ENCODE measurements around the gene TSTD2. TPM values are rescaled to one million over a fixed set of nuclear protein-coding genes. Genes with fewer than 3 reads are reported as not detected.
"Not testable (repeated sequence)": the region's sequence is repeated elsewhere in the genome, so short reads cannot be mapped to it uniquely, and the experiment has no call there.

Gene TSTD2
- polyA plus RNA-seq, 3 donors, result 30.3 to 43.0 (median 32.2) TPM

DNA sequence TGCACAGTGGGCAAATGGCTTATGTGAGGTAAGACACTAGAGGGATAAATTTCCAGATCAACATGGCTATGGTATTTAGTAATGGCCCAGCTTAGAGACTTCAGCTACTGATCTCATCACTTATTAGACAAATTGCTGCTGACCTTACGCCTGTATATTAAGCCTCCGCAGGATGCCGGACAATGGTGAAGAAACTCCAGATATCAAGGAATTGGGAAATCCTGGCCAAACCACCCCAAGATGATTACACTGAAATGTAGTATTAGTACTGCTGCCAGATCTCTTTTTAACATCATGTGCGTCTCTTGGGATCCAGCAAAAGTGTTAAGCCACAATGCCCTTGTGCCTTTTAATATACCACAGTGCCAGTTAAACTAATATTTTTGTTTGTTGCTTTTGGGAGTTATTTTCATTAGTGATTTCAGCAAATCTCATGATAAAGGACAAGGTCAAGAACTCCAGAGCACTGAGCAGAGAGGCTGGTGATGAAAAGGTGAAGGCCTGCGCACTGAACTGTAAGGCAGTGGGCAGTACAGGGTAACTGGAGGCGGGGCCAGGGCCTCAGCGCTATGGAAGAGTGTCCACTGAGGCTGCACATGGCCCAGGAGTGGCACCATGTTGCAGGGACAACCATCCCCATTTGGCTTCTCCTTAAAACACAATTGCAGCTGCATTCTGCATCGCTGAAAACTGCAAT lies 32.5 kb downstream of the TSTD2 start:
- DNase-seq (ENCODE audit: extremely low read depth in 1 of 11, low read depth in 9 of 11, low spot score in 4 of 11), result no peak

DNA sequence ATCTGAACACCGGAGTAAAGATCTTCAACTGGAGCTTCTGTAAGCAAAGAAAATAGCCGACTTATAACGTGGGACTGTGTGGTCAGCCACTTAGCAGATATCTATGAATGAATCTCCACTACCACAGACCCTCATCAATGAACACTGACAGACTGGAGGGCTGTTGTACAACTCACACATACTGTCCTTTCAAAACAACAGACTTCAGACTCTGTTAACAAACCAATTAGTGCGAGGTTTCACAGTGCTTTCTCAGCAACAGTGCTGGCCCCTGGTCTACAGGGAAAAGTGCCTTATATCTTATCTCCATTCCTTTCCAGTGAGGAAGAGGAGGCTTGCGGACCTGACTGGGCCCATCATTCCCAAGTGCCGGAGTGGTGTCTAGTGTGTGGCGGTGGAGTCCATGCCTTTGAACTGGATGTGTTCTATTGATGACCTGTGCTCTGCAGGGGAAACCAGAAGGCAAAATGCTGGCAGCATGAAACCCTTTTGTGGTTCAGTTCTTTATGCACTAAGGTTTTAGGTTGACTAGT lies 33.8 kb downstream of the TSTD2 start:
- no peak for DNase-seq (ENCODE audit: extremely low read depth in 1 of 11, low read depth in 9 of 11, low spot score in 4 of 11)

DNA sequence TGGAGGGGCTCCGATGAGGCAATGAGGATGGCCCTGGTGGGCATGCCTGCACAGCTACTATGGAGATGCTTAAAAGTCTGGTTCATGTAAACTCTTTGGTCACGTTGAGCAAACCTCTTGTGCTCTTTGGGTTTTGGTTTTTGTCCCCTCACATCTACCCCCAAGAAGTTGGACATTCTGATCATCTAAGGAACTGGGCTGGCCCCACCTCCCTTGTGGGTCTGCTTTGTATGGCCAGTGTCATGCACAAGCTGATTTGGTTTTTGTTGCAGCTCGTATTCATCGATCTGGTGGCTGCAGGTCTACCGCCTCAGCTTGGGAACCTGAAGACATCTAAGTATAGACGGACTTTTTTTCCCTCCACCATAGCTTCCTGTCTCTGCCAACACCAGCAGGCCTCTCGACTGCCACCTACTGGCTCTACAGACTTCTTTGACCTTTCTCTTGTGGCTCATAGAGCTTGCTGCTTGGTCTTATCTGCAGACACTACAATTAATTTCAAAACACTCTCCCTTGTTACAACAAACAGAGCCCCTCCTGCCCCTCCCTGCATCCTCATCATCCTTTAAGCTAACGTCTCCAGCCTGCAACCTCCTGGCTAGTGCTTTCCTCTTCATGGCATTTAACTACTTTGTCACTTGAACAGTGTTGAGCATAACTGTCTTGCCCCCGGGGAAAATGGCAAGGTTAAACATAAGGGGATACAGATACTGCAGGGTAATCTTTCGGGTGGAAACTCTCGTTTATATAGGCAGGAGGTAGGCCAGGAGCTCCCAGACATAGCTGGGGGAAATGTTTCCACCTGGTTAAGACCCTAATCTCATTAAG lies 34.5 kb downstream of the TSTD2 start:
- DNase-seq (ENCODE audit: extremely low read depth in 1 of 11, low read depth in 9 of 11, low spot score in 4 of 11), result peak; percentile 46 to 76 (median 64)

DNA sequence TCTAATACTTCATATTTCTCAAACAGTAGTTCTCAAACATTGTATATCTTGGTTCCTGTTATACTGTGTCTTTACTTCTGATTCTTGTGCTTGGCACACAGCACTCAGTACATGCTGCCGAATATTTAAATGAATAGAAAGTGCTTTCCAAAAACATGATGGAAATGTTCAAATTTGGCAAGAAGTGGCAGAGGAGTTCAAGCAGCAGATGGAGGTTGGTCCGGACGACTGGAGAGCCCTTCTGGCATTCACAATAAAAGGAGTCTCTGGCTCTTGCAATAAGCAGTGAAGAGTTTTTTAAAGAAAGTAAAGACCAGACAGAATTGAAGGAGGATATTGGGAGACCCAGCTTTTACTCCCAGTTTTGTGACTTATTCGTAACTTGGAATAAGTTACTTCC lies 36.3 kb downstream of the TSTD2 start:
- DNase-seq (ENCODE audit: extremely low read depth in 1 of 11, low read depth in 9 of 11, low spot score in 4 of 11), result no peak

DNA sequence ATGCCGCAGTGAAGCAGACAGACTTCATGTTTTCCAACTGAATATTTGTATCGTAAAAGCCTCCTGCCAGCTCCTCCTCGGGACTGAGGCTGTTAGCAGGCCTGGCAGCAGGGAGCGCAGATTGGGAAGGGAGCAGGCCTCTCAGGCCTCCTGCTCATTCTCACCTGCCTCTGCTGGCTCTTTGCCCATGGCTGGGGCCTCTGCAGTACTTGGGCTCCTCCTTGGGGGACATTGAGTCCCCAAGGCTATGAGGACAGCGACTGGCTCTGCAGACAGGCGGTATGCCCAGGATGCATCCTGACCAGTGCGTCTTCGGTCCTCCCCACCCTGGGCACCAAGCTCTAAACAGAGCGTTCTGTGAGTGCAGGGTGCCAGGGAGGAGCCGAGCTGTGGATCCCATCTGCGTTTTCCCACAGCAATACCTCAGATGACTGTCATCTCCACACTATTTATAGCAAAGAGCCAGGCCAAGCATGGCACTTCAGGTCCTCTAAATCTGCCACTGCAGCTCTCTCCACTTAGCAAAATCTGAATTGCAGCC lies 38.7 kb downstream of the TSTD2 start:
- no peak for DNase-seq (ENCODE audit: extremely low read depth in 1 of 11, low read depth in 9 of 11, low spot score in 4 of 11)

DNA sequence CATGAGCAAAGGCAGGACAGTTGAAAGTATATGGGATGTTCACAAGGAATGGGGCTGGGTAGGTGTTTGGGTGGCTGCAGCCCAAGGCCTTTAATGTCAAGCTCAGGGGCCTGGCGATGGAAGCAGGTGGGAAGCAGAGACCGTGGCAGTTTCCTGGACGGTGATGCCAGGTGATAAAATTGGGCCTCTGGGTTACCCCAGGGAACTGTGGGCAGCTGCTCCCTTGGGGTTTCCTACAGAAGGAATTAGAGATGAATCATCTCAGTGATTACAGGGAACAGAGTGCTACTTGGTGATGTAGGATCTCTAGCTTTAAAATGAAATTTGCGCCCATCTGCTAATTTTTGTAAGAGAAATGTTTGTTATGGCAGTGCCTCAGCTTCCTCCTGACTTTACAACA lies 39.2 kb downstream of the TSTD2 start:
- no peak for DNase-seq (ENCODE audit: extremely low read depth in 1 of 11, low read depth in 9 of 11, low spot score in 4 of 11)

DNA sequence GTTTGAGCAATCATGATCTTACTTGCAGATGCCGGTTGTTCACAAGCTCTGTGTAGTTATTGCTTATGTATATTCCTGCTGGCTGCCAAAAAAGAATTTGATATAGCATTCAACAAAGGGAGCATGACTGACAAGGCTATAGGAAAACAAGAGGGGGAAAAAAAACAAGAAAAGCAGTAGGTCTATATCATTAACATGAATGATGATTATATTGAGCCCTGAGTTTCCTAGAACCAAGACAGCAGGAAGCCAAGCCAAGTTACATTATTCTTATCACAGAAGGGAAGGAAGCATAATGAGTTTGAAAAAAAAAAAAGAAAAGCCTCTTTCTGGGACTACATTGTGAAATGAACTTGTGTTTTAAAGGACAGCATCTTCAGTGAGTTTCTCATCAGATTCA lies 41.0 kb downstream of the TSTD2 start:
- DNase-seq (ENCODE audit: extremely low read depth in 1 of 11, low read depth in 9 of 11, low spot score in 4 of 11), result no peak

DNA sequence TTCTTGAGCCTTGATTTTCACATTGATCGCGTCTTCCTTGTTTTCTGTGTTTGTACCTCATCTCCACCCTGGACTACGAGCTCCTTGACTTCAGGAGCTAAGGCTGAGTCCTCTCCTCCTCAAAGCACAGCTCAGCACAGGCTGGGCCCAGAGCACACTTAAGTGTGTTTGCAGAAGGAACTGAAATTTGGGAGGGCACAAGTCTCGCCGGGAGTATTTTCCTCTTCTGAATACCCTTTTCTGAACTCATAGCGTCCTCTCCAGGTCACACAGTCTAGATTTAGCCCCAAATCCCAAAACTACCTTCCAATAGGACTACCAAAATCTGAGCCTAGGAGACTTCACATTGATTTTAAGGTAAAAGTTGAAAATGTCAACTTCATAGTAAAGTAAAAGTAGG lies 41.6 kb downstream of the TSTD2 start:
- no peak for DNase-seq (ENCODE audit: extremely low read depth in 1 of 11, low read depth in 9 of 11, low spot score in 4 of 11)

DNA sequence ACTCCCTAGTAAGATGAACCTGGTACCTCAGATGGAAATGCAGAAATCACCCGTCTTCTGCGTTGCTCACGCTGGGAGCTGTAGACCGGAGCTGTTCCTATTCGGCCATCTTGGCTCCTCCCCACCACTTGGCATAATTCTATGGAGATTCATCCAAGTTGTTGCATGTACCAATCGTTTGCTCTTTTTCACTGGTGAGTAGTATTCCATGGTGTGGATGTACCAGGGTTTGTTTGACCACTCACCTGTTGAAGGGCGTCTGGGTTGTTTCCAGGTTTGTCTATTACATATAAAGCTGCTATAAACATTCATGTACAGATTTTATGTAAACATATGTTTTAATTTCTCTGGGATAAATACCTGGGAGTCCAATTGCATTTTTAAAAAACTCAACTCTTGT lies 46.3 kb downstream of the TSTD2 start:
- DNase-seq (ENCODE audit: extremely low read depth in 1 of 11, low read depth in 9 of 11, low spot score in 4 of 11), result not testable (repeated sequence)

DNA sequence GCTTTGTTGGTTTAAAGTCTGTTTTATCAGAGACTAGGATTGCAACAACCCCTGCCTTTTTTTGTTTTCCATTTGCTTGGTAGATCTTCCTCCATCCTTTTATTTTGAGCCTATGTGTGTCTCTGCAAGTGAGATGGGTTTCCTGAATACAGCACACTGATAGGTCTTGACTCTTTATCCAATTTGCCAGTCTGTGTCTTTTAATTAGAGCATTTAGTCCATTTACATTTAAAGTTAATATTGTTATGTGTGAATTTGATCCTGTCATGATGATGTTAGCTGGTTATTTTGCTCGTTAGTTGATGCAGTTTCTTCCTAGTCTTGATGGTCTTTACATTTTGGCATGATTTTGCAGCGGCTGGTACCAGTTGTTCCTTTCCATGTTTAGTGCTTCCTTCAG lies 48.4 kb downstream of the TSTD2 start:
- not testable (repeated sequence) for DNase-seq (ENCODE audit: extremely low read depth in 1 of 11, low read depth in 9 of 11, low spot score in 4 of 11)

DNA sequence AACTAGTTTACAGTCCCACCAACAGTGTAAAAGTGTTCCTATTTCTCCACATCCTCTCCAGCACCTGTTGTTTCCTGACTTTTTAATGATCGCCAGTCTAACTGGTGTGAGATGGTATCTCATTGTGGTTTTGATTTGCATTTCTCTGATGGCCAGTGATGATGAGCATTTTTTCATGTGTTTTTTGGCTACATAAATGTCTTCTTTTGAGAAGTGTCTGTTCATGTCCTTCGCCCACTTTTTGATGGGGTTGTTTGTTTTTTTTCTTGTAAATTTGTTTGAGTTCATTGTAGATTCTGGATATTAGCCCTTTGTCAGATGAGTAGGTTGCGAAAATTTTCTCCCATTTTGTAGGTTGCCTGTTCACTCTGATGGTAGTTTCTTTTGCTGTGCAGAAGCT lies 51.6 kb downstream of the TSTD2 start:
- DNase-seq (ENCODE audit: extremely low read depth in 1 of 11, low read depth in 9 of 11, low spot score in 4 of 11), result not testable (repeated sequence)

DNA sequence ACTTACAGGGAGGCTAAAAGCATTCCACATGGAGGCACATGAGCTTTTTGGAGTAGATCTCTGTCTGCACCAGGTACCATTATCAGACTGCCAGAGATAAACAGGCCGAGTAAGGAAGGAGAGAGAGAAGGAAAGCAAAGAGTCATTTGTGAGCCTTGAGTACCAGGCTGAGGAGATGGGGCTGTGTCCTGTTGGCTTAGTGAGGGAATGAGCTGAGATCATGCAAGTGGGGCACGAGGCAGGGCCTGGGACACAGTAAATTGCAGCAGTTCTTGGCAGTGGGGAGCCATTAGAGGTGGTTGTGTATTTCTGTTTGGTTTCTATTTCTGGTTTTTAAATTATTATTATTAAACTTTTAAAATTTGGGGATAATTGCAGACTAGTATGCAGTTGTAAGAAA lies 53.3 kb downstream of the TSTD2 start:
- DNase-seq (ENCODE audit: extremely low read depth in 1 of 11, low read depth in 9 of 11, low spot score in 4 of 11), result no peak

DNA sequence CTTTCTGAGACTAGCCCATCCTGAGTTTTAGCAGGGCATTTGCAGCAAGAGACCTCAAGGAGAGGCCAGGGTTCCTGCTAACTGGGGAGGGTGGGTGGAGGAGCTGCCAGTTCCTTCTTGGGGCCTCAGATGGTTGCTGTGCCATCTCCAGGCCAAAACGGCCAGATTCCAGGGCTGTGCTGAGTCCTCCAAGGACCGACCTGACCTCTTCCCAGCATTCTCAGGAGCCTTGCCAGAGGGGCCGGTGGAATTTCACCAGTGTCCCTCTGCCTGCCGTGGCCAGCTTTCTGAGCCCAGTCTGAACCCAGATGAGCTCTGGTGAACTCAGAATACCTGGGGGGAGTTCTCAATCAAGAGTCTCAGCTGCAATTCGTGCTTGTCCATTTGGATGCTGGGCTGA lies 54.3 kb downstream of the TSTD2 start:
- no peak for DNase-seq (ENCODE audit: extremely low read depth in 1 of 11, low read depth in 9 of 11, low spot score in 4 of 11)

DNA sequence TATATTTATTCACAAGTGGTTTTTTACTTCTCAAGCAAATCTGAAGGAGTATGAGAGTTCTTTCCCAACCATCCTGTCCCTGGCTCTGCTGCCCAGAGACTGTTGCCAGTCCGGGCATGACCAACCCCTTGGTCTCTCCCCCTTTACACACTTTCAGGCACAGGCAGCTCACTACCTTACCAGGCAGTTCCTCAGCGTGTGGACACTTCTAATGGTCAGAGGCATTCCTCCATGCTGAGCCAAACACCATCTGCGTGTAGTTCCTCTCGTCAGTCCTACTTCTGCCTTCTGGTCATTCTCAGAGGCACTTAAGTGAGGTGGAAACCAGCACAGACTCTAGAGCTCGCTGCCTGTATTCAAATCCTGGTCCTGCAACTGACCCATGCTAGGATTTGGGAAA lies 56.1 kb downstream of the TSTD2 start:
- no peak for DNase-seq (ENCODE audit: extremely low read depth in 1 of 11, low read depth in 9 of 11, low spot score in 4 of 11)

DNA sequence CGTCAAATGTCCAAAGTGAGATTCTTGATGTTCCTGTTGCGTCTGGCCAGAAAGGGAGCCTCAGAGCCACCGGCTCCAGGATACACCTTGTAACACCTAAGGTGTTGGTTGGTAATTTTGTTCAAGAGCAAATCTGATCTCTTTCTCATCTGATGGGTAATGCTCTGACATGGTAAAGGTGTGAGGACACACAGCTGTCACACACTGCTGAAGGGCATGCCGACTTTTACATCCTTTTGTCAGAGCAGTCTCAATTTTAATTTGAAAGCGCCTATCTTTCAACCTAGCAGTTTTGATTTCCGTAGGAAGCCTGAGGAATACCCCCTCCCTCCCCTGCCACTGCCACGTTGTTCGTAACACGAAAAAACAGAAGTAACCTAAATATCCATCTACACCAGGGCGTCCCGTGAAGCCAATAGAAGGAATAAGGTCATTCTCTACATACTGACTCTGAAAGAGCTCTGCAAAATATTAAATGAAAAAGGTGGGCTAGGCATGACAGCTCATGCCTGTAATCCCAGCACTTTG lies 57.4 kb downstream of the TSTD2 start:
- no peak for DNase-seq (ENCODE audit: extremely low read depth in 1 of 11, low read depth in 9 of 11, low spot score in 4 of 11)

DNA sequence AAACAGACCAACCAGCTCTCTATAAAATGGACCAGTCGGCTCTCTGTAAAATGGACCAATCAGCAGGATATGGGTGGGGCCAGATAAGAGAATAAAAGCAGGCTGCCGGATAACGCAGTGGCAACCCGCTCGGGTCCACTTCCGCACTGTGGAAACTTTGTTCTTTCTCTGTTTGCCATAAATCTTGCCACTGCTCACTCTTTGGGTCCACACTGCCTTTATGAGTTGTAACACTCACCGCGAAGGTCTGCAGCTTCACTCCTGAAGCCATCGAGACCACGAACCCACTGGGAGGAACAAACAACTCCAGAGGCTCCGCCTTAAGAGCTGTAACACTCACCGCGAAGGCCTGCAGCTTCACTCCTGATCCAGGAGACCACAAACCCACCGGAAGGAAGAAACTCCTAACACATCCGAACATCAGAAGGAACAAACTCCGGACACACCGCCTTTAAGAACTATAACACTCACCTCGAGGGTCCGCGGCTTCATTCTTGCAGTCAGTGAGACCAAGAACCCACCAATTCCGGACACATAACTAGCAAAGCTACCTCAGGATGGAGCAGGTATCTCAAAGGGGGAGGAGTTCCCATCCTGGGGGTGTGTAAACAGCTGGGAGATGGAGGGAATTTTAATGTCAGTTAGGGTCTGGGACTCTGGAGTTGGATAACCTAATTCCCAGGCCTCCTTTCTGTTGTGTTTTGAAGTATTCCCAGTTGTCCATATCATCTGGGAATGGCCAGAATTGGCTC lies 58.1 kb downstream of the TSTD2 start:
- not testable (repeated sequence) for DNase-seq (ENCODE audit: extremely low read depth in 1 of 11, low read depth in 9 of 11, low spot score in 4 of 11)

DNA sequence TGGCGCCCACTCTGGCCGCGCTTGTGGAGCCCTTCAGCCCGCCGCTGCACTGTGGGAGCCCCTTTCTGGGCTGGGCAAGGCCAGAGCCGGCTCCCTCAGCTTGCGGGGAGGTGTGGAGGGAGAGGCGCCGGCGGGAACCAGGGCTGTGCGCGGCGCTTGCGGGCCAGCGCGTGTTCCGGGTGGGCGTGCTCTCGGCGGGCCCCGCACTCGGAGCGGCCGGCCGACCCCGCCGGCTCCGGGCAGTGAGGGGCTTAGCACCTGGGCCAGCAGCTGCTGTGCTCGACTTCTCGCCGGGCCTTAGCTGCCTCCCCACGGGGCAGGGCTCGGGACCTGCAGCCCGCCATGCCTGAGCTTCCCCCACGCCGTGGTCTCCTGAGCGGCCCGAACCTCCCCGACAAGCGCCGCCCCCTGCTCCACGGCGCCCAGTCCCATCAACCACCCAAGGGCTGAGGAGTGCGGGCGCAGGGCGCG lies 59.0 kb downstream of the TSTD2 start:
- not testable (repeated sequence) for DNase-seq (ENCODE audit: extremely low read depth in 1 of 11, low read depth in 9 of 11, low spot score in 4 of 11)

DNA sequence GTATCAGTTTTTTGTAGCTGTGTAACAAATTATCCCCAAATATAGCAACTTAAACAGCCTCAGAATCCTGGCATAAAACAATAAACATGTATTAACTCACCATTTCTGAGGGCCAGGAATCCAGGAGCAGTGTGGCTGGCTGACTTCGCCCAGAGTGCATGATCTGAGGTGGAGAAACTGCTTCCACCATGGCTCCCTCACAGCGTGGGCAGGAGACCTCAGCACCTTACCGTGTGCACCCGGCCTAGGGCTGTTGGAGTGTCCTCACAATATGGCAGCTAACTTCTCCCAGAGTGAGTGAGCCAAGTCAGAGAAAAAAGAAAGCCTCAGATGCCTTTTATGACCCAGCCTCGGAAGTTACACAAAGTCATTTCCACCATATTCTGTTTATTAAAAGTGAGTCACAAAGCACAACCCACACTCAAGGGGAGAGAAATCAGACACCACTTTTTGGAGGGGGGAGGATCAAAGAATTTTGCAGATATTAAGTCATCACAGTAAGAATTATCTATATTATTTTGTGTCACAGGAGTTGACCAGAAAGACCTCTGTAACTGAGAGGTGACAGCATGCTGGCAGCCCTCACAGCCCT lies 59.6 kb downstream of the TSTD2 start:
- DNase-seq (ENCODE audit: extremely low read depth in 1 of 11, low read depth in 9 of 11, low spot score in 4 of 11), result no peak

DNA sequence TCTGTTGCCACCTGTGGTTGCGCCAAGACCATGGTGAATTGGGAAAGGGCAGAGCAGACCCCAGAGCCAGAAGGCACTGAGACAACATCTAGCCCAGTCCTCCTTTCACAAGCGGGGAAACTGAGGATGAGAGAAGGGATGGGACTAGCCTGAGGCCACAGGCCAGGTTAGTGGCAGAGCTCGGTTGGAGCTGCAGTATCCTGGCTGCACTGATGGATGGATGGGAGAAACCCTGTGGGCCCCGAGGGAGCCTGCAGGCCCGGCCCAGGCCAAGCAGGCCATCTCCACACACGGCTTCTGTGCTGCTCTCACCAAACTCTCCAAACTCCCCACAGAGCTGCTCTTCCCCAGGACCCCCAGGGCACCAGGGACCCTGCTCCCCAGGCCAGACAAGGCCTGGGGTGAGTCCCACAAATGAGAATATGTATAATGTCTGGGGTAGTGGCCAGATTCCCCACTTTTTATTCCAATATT lies 60.2 kb downstream of the TSTD2 start:
- DNase-seq (ENCODE audit: extremely low read depth in 1 of 11, low read depth in 9 of 11, low spot score in 4 of 11), result no peak

Data from renal cortex interstitium (tissue), 11 donors.